ENCODE data around the gene TUBB3.
"Not testable (repeated sequence)": the region's sequence is repeated elsewhere in the genome, so short reads cannot be mapped to it uniquely, and the experiment has no call there.

TUBB3 gene

DNA sequence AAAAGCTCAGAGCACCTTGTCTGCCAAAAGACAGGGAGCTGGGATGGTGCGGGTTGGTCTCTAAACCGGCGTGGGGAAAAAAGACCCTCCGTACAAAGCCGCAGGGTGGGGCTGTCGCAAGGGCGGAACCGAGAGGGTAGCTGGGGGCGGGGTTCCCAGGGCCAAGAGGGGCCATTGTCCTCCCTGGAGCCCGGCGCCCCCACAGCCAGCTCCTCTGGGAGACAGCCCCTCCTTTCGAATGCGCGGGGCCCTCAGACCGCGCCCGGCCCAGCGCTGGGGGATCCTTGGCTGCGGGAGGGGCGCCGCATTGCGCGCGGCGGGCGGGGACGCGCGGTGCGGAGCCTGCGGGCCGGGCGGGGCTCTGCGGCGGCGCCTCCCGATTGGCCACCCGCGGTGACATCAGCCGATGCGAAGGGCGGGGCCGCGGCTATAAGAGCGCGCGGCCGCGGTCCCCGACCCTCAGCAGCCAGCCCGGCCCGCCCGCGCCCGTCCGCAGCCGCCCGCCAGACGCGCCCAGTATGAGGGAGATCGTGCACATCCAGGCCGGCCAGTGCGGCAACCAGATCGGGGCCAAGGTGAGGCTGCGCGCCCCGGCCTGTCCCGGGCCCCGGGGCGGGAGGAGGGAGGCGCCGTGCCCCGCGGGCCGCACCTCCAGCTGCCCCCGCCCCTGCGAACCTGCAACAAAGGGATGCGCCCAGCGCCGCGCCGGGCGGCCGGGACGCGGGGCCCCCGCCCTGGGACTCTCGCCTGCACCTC is at the start of gene TUBB3:
Gene TUBB3 (plus strand): TSS at position 459 of the 756 bp plus-strand sequence. CDS start 60 bp downstream, at position 519.
- peak; percentile 96 for DNase-seq (ENCODE audit: low spot score)

DNA sequence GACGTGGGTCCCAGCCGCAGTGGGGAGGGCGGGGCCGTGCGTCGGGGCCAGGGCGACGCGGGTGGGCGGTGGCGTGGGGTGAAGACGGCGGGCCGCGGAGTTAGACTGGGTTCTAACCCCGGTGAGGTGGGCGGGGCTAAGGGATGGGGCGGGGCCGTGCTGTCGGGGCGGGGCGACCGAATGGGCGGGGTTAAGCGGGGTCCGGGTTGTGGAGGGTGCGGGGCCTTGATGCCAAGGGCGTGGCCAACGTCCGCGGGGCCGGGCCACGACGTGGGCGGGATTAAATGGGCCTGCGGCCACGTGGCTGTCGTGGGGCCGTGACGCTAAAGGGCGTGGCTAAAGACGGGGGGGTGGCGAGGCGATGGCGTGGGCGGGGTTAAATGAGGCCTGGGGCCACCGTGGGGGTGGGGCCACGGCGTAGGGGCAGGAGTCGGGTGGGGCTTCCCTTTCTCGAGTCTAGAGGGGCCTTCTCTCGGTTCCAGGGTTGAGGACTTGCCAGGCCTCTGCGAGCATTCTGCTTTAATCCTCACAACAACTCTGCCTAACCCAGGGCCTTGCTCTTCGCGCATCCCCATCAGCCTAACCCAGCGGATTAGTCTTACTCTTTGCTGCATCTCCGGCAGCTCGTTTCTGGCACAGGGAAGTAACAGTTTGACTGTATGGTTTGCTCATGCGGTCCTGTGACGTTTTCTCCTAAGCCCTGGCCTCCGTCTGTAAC is 49.0 kb upstream of the TUBB3 start:
- peak; percentile 99 for DNase-seq (ENCODE audit: low spot score)

DNA sequence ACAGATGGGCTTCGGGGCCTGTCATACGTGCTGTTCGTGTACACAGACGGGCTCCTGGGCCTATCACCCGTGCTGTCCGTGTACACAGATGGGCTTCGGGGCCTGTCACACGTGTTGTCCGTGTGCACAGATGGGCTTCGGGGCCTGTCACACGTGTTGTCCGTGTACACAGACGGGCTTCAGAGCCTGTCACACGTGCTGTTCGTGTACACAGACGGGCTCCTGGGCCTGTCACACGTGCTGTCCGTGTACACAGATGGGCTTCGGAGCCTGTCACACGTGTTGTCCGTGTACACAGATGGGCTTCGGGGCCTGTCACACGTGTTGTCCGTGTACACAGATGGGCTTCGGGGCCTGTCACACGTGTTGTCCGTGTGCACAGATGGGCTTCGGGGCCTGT is 44.0 kb upstream of the TUBB3 start:
- not testable (repeated sequence) for DNase-seq (ENCODE audit: low spot score)

DNA sequence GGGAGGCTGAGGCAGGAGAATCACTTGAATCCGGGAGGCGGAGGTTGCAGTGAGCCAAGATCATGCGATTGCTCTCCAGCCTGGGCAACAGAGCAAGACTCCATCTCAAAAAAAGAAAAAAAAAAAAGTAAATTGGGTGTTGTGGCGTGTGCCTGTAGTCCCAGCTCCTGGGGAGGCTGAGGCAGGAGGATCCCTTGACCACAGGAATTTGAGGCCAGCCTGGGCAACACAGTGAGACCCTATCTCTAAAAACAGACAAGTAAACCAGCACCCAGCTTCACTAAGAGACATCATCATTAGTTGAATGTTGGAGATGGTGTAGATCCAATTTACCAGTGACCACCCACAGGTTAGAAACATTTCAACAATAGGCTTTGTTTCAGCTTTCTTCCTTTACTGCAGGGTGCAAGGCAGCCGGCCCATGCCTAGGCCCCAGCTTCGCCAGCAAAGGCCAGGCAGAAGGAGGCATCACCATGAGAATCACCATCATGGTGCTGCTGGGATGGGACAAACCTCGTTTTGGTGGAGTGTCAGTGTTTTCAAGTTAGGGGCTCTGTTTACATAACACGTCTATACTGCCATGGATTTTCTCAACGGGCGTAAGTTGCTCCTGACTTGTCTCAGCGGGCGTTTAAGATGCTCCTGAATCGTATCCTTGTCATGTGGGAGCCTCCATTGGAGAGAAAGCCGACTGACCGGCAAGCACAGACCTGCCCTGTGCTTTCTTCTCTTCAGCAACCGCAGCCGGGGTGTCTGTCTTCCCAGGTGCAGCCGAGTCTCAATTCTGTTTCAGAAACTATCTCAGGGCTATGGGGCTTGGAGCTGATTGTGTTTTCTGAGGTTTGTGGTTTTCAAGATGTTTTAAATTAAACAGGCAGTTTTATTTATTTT is 42.4 kb upstream of the TUBB3 start:
- no peak for DNase-seq (ENCODE audit: low spot score)

DNA sequence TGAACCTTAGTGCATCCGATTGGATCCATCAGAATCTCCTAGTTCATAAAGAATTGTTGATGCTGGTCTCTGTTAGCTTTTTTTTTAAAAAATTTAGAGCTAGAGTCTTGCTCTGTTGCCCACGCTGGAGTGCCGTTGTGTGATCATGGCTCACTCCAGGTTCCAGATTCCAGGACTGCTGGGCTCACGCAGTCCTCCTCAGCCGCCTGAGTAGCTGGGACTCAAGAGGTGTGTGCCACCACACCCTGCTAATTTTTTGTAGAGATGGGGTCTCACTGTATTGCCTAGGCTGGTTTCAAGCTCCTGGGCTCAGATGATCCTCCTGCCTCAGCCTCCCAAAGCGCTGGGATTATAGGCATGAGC is 41.8 kb upstream of the TUBB3 start:
- no peak for DNase-seq (ENCODE audit: low spot score)

DNA sequence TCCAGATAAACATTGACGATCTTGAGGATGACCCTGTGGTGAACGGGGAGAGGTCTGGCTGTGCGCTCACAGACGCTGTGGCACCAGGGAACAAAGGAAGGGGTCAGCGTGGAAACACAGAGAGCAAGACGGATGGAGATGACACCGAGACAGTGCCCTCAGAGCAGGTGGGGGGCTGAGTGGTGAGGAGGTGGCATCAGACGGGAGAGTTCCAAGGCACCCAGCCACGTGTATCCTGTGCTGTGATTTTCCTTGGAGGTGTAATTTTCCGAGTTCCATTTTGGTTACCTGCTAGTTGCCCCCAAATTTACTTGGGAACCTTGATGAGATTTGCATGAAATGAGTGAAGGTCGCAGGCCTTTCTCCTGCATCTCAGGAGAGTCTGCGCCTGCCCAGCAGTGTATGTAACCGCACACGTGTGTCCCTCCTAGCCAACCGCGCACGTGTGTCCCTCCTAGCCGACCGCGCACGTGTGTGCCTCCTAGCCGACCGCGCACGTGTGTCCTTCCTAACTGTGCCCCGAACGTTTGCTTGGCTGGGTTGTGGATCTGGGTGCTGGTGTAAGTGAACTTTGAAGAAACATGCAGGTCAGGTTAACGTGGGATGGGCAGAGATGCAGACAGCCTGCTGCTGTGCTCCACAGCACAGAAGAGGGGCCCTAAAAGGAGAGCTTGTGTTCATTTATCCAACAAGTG is 39.6 kb upstream of the TUBB3 start:
- DNase-seq (ENCODE audit: low spot score) = no peak

DNA sequence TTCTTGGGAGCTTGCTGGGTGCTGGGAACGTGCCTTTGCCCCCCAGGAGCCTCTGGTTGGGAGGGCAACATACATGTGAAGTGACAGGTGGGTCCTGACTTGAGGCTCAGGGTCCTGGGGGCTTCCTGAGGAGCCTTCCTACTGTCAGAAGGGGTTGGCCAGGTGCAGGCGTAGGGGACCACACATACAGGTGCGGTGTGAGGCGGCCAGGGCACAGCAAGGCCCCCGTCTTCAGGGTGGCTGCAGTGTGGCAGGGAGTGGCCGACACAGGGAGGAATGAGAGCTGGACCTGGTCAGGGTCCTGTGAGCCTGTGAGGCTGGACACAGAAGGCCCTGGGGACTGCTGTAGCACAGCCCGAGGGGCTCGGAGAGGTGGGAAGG is 39.1 kb upstream of the TUBB3 start:
- DNase-seq (ENCODE audit: low spot score) = no peak

DNA sequence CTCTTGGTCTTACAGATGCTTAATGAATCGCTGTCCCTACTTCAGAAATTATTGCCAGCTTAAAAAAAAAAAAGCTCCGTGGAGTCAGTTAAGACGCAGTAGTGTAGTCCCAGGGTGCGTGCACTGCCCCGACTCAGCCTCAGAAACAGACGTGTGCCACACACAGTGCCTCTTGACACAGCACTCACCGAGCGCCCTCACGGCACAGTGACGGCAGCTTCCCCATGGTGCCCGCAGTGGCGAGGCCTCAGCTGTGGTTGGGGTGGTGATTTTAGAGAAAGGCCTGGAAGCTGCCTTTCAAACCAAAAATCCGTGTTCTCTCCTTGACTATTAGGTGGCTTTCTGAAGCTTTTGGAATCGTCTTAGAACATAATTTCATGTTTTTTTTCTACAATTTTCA is 35.9 kb upstream of the TUBB3 start:
- no peak for DNase-seq (ENCODE audit: low spot score)

DNA sequence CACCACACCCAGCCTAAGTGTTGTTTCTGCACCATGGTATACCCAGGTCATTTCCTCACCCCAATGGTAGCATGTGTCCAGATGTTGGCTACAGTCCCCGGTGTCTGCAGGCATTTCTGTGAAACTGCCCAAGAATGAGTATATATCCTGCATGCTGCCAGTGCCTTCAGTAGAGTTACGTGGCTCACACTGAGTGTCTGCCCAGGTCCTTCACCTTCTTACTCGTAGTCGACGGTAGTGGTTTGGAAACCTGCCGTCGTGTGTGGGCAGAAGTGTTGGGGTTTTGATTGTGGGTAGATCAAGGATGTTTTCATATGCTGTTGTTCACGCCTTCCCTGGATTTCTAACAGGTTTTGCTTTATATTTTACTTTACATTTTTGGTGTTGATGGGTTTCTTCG is 32.9 kb upstream of the TUBB3 start:
- no peak for DNase-seq (ENCODE audit: low spot score)

DNA sequence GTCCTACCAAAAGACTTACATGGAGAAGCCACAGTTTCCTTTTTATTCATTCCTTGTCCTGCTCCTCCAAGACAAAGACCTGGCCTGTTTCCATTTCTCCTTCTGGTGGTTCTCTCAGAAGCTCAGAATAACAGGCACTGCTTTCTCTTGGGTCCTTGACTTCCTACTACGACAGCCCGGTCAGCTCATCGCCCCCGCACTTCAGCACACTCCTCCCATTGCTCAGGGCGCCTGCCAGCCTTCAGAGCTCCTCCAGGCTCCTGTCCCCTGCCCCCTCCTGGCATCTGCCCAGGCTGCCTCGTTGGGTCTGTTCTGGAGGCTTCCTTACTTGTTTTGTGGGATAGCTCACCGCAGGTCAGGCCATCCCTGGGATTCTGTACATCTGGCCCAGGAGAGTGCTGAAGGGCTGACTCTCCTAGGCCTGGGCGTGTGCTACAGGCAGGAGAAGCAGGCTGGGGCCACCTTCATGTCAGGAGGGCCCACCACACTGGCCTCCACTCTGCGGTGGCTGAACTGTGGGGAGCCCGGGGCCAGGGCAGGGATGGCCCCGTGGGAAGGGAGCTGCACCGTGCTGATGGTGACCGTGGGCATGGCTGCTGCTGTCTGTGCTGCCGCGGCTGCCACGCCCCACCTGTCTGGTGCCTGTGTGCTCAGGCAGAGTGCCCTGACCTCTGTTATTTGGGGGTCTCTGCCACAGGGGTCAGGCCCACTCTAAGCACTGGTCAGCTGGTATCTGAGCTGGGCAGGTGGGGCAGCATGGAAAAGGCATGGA is 32.1 kb upstream of the TUBB3 start:
- no peak for DNase-seq (ENCODE audit: low spot score)

DNA sequence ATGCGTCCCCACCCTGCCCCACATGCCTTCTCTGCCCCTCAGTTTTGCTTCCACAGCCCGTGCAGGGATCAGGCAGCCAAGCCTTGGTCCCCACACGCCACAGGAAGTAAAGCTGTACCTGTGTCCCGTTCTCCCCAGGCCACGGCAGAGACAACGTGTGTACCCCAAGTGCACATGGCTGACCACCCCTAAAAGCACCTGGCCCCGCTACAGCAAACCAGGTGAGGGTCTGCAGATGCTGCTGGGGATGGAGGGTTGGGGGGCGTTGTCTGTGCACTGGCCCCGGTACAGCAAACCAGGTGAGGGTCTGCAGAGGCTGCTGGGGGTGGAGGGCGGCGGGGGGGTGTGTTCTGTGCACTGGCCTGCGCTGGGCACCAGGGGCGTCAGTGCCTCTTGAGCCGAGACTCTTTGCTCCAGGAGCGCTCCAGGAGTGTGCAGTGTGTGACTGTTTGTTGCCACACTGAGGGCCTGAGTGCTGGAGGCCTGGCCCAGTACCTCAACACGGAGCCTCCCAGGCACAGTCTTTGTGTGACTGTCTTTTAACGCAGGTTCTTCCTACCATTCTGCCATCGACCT is 31.0 kb upstream of the TUBB3 start:
- no peak for DNase-seq (ENCODE audit: low spot score)

DNA sequence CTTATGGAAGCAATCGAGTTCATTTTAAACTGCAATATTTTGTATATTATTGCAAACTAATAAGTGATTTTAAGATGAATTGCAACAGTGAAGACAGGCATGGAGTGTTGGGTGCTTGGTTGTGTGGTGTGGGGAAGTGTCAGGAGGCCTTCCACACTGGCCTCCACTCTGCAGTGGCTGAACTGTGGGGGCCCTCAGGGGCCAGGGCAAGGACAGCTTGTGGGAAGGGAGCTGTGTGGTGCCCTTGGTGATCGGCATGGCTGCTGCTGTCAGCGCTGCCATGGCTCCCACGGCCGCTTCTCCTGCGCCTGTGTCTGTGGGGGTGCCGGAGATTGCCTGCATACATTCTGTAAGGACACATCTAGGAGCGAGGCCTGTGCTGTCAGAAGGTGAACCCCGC is 30.5 kb upstream of the TUBB3 start:
- DNase-seq (ENCODE audit: low spot score) = no peak

DNA sequence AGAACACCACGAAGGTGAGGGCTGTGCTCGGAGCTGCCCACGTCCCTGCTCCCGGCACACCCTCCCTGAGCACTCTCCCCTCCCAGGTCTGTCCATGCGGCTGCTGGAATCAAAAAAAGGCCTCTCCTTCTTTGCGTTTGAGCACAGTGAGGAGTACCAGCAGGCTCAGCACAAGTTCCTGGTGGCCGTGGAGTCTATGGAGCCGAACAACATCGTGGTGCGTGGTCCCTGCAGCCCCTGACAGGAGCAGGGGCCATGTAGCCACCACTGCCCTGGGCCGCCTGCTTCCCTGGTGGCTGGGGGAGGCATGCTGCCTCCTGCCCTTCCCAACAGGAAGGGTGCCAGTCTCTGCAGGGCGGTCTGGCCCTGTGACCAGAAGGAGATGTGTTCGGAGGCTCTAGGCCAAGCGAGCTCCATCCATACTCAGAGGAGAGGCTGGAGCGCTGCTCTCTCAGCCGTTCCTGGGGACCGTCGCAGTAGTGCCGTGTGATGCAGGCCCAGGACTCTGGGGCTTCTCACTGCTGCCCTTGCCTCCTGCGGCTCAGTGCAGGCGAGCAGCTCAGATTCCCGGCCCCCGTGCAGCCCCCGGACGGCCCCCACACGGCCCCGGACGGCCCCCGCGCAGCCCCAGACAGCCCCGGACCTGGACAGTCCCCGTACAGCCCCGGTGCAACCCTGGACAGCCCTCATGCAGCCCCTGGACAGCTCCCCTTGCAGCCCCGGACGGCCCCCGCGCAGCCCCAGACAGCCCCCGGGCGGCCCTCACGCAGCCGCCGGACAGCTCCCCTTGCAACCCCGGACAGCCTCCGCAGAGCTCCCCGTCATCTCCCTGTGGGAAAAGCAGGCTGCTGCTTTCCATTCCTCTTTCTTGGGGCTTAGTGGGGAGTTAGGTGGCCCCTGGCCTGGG is 29.2 kb upstream of the TUBB3 start:
- no peak for DNase-seq (ENCODE audit: low spot score)

DNA sequence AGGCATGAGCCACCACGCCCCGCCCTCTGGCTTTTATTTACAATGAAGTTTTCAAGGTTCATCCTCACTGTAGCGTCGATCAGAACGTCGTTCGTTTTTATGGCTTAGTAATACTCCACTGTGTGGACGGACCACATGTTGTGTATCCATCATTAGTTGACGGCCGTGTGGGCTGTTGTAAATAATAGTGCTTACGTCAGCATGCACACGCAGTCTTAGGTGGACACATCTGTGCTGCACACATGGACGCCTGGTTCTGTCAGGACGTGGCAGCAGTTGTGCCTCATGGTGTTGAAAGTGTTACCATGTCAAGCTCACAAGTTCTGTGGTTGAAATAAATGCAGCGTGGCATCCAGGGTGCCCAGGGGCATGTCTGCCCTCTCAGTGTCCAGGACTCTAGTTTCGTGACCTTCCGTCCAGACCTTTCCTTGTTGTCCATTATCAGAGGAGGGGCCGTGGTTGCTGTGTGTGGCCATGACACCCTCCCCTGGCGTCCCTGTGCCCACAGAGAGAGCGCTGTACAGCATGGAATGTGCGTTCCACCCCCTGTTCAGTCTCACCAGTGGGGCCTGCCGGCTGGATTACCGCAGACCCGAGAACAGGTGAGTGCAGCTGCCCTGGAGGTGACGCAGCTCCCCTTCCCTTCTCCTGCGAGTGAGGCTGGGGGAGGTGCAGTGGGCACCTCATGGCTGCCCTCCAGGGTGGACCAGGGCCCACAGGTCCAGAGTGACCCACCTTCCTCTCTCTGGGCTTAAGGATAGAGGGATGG is 27.5 kb upstream of the TUBB3 start:
- DNase-seq (ENCODE audit: low spot score) = no peak

DNA sequence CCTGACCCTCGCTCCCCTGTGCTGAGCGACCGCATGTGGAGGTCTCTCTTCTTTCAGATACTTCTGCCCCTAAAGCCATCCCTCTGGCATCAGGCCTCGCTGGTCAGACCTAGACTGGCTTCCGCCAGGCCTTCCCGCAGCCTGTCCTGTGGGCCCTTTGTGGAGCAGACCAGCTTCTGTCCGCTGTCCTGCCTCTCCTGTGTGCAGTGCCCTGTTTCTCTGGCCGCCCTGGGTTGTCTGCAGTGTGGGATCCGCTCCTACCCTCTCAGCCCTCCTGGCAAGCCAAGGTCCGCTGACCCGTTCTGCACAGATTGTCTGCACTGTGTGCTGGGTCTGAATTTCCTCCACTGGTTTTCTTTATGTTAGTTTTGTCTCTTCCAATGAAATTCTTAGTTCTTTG is 25.9 kb upstream of the TUBB3 start:
- DNase-seq (ENCODE audit: low spot score) = no peak

DNA sequence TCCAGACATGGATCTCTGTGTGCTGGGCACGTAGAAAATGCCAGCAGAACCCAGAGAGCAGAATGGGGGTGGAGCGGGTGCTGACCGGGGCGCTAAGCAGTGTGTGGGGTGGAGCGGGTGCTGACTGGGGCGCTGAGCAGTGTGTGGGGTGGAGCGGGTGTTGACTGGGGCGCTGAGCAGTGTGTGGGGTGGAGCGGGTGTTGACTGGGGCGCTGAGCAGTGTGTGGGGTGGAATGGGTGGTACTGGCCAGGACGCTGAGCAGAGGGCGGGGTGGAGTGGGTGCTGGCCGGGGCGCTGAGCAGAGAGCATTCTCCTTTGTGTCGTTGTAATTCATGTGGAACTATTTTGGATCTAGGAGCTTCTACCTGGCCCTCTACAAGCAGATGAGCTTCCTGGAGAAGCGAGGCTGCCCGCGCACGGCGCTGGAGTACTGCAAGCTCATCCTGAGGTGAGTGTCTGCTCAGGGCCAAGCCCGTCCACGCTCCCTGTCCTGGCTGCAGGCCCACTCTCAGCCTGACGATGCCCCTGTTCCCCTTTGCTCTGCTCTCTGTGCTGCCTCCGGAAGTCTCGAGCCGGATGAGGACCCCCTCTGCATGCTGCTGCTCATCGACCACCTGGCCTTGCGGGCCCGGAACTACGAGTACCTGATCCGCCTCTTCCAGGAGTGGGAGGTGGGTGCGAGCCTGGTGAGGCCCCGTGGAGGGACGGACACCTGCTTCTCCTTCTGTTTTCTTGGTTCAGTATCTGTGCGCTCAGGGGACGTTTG is 24.8 kb upstream of the TUBB3 start:
- no peak for DNase-seq (ENCODE audit: low spot score)

DNA sequence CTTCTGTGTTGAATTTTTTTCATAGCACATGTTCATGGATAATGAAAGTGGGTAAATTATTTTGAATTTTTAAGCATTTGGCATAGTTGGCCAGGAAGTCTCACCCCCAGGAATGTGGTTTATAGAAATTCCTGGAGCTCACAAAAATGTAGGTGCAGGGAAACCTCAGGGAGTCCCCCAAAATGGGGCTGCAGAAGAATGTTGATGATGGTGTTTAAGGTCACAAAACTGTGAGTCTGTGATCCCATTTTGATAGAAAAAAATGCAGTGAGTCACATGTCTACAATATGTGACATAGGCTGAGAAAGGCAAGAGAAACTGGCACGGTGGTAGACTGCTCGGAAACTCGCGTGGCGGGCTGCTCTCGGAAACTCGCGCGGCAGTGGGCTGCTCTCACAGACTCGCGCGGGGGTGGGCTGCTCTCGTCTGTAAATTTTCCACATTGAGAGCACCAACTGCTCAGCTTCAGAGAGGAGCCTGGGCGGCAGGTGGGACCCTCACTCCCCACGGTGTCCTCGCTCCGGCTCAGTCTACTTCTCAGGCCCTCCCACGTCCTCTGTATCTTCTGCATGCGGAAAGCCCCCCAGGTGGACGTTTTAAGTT is 23.2 kb upstream of the TUBB3 start:
- DNase-seq (ENCODE audit: low spot score) = no peak

DNA sequence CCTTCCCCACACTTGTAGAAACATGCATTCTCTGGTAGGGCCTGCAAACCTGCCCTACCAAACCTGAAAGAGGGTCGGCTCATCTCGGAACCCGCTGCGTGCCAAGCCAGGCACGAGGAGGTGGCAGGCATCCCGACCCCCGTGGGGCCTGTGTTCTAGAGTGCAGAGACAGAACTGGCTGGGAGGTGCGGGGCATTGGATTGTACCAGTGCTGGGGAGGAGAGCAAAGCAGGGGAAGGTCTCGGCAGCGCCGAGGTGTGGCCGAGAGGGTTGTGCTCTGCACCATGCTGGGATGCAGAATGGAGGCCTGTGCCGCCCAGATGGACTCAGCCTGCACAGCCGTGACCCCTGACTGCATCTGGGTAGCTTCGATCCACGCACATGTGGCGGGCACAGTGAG is 22.3 kb upstream of the TUBB3 start:
- DNase-seq (ENCODE audit: low spot score) = no peak
